Fibroblast of the conjunctiva (primary cell): ENCODE results near the gene FREM1.

ENCODE experiments used
- DNase-seq: peaks from one replicate; pipeline ENCODE4 v3.0.0-alpha.2; 2010; ENCODE audit warnings: low read depth

FREM1 gene

GRCh38 chr9:14702200-14702720, 208.0 kb downstream of the FREM1 start:
- DNase-seq: no peak

GRCh38 chr9:14693251-14693861, 216.9 kb downstream of the FREM1 start, which contains the start of gene ZDHHC21:
Gene ZDHHC21 (minus strand): TSS chr9:14693432. CDS start chr9:14674340, 19,092 bp downstream.
- no peak for DNase-seq

GRCh38 chr9:14692470-14693250, 217.6 kb downstream of the FREM1 start:
- DNase-seq: no peak

- no peak for DNase-seq
These were observed 219.1 kb downstream of the FREM1 start for GRCh38 chr9:14690948-14691730.

GRCh38 chr9:14687042-14687719, 223.0 kb downstream of the FREM1 start:
- peak; percentile 59 for DNase-seq

GRCh38 chr9:14686168-14686567, 224.1 kb downstream of the FREM1 start:
- no peak for DNase-seq
